Measurements from ENCODE around the gene LPP.

The LPP gene

GRCh38 chr3:188299068-188299467 is 145.1 kb downstream of the LPP start:
- DNase-seq (ENCODE audit: low read depth in 2 of 2) = peak in 1 of 2 donors; percentile 41

GRCh38 chr3:188299708-188300107 is 145.8 kb downstream of the LPP start:
- no peak for DNase-seq (ENCODE audit: low read depth in 2 of 2)

- no peak for DNase-seq (ENCODE audit: low read depth in 2 of 2)
Observed at GRCh38 chr3:188301147-188301546, 147.2 kb downstream of the LPP start.

GRCh38 chr3:188303286-188303799 is 149.4 kb downstream of the LPP start:
- no peak for DNase-seq (ENCODE audit: low read depth in 2 of 2)

GRCh38 chr3:188303823-188304222 is 149.9 kb downstream of the LPP start:
- no peak for DNase-seq (ENCODE audit: low read depth in 2 of 2)

- no peak for DNase-seq (ENCODE audit: low read depth in 2 of 2)
Observed at GRCh38 chr3:188304501-188304900, 150.5 kb downstream of the LPP start.

GRCh38 chr3:188305220-188305619 is 151.3 kb downstream of the LPP start:
- DNase-seq (ENCODE audit: low read depth in 2 of 2) = no peak

- no peak for DNase-seq (ENCODE audit: low read depth in 2 of 2)
Observed at GRCh38 chr3:188306435-188307005, 152.6 kb downstream of the LPP start.

GRCh38 chr3:188309437-188310269 is 155.7 kb downstream of the LPP start:
- DNase-seq (ENCODE audit: low read depth in 2 of 2) = no peak

GRCh38 chr3:188310270-188310710 is 156.3 kb downstream of the LPP start:
- DNase-seq (ENCODE audit: low read depth in 2 of 2) = no peak

GRCh38 chr3:188315553-188315952 is 161.6 kb downstream of the LPP start:
- DNase-seq (ENCODE audit: low read depth in 2 of 2) = no peak

- DNase-seq (ENCODE audit: low read depth in 2 of 2) = no peak
Observed at GRCh38 chr3:188316021-188316722, 162.2 kb downstream of the LPP start.

- DNase-seq (ENCODE audit: low read depth in 2 of 2) = no peak
Observed at GRCh38 chr3:188316723-188317070, 162.7 kb downstream of the LPP start.

- no peak for DNase-seq (ENCODE audit: low read depth in 2 of 2)
Observed at GRCh38 chr3:188319569-188319968, 165.6 kb downstream of the LPP start.

GRCh38 chr3:188320757-188321156 is 166.8 kb downstream of the LPP start:
- no peak for DNase-seq (ENCODE audit: low read depth in 2 of 2)

- DNase-seq (ENCODE audit: low read depth in 2 of 2) = no peak
Observed at GRCh38 chr3:188321258-188321657, 167.3 kb downstream of the LPP start.

GRCh38 chr3:188322135-188322887 is 168.4 kb downstream of the LPP start:
- no peak for DNase-seq (ENCODE audit: low read depth in 2 of 2)

GRCh38 chr3:188323067-188323842 is 169.3 kb downstream of the LPP start:
- DNase-seq (ENCODE audit: low read depth in 2 of 2) = peak in 1 of 2 donors; percentile 24

- no peak for DNase-seq (ENCODE audit: low read depth in 2 of 2)
Observed at GRCh38 chr3:188326111-188326510, 172.2 kb downstream of the LPP start.

- DNase-seq (ENCODE audit: low read depth in 2 of 2) = no peak
Observed at GRCh38 chr3:188326968-188327367, 173.0 kb downstream of the LPP start.

GRCh38 chr3:188327433-188327832 is 173.5 kb downstream of the LPP start:
- no peak for DNase-seq (ENCODE audit: low read depth in 2 of 2)
